NK-92 treated with Interleukin-12 subunit alpha and Interleukin-12 subunit beta, amount 100 ng/mL, for 24 hours (cell line): ENCODE data around the gene ZNF827.

ENCODE experiments used
- DNase-seq: peaks from one replicate; lab custom pipeline; 2025; lab: John Stamatoyannopoulos, UW

Gene ZNF827

DNA sequence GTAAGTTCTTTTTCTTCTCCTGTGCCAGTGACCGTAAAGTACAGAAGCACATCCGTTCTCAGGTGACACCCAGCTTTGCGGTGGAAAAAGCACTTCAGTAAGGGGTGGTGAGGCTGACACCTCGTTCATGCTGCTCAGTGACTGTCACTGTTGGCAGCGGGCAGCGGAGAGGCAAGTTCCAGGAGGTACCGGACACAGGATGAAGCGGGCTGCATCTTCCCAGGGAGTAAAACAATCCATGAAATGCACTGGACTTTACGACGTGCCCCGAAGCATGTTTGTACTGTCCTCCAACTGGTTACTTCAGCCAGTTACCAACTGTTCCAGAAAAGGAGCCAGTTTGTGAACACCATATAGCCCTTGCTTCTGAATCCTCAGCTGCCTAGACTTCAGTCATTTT lies 110.7 kb downstream of the ZNF827 start:
- no peak for DNase-seq

DNA sequence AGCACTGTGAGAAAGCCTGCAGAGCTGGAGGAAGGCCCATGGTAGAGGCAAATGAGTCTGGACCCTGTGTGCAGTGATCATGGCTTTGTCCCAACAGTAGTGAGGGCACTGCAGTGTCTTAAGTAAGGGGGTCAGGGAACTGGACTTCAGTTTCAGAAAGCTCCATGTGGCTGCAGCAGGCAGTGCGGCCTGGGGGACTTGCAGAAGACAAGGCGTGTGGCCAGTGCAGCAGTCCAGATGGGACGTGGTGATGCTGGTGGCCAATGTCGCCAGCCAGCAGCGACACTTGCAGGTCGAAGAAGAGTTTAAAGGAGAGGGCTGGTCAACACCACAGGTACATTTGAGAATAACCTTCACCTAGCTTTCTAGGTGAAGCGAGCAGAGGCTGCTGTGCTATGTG lies 113.4 kb downstream of the ZNF827 start:
- DNase-seq, result no peak

DNA sequence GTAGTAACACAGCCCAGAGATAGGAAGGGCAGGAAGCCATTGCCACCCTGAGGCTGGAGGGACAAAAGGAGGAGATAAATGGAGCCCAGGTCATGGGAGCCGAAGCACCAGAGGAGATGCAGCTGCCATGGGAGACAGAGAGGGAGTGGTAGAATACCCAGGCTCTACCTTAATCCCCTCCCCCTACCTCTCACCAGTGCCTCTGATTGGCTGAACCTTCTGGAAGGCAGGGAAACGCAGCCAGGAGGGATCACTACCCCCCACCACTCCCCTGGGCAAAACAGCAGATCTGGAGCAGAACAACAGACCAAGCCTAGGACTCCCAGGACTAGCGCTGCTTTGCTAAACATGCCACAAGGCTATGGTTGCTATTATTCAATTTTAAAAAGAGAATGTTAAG lies 114.2 kb downstream of the ZNF827 start:
- no peak for DNase-seq

DNA sequence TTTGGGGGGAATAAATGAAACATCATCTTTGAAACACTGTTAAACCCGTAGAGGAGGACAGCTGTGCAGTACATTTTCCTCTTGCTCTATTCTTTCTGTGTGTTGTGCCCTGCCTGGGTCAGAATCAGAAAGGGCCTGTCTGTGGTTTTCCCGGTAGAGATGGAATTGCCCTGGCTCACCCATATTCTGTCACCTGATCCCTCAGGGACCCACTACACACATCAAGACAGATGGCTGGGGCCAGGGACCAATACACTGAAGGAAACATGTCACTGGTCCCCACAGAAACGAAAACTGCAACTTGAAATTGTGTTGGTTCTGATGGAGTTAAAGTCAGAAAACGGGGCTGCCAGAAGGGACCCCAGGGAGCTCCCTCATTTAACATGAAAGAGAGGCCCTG lies 114.9 kb downstream of the ZNF827 start:
- no peak for DNase-seq

DNA sequence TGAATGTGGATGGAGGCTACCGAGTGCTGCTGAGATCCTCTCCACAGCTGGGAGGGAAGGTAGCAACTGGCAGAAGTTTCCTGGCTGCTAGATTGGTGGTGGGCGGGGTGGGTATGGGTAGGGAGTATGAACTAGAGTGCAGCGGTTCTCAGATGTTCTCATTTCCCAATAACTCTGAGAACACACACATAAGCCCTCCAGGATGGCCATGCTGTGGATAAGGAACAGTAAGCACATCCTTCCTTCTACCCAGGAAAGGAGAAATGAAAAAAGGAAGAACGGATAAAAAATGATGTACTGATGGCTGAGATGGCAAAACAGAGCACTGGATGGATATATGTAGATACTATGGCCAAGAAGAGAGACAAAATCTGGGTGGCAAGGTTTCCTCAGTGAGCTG lies 116.0 kb downstream of the ZNF827 start:
- DNase-seq, result no peak

DNA sequence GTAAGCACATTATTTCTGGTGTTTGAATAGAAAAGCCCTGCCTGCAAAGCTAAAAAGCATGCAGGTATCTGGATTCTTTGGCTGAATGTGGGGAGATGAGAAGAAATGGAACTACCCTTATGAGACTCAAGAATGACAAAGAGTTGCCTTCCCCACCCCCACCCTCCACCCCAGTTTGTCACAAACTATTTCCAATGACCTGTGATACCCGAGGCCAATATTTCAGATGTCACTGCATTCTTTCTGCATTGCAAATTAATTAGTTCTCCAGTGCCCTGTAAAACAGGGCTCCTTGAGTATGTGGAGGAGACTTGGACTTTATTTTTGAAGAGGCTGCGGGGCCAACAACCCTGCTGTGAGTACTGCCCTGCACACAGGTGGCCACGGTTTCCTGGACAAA lies 116.4 kb downstream of the ZNF827 start:
- DNase-seq, result no peak

DNA sequence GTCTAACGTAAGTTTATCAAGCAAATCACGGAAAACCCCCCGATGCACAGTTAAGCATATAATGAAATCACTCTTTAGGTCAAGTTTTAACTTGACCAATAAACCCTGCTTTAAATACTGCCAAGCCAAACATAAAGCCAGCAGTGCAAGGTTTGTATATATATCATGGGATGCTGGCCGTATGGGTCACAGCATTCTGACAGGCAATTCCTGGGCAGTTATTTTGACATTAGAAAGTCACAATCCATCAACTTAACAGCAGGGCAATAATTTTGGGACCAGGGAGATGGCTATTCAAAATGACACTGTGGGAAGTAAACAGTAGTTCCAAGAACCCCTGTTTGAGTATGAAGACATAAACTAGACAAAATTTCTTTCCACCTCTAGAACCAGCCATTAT lies 116.9 kb downstream of the ZNF827 start:
- DNase-seq, result no peak

DNA sequence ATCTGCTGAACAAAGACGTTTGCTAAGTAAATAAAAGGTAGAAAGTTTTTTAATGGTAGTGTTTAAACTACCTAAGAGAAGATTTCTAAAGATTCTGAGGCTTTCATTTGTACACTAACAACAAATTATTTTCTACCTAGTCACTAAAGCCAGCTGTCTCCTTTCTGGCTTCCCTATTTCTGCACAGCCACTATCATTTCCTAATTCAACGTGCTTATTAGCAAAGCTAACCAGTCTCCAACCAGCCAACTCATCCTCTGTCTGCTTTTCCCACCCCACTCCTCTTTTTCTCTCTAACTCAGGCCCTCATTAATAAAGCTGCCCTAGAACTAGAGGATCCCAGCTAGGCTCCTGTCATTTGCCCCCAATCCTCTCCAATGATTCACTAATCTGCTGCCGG lies 118.2 kb downstream of the ZNF827 start:
- no peak for DNase-seq

DNA sequence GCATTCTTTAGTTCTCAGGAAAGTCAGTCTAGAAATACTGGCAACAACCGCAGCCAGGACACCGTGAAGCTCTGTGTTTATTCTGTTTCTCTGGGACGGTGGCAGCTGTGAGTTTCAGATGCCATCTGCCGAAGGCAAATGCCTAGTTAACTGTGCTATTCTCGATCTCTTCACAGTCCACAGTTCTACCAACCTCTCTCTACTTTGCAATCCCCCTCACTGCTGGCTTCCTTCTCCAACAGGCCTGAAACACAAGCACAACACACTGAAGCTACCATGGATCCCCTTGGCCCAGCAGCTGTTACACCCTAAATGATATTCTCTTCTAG lies 118.8 kb downstream of the ZNF827 start:
- DNase-seq, result no peak

DNA sequence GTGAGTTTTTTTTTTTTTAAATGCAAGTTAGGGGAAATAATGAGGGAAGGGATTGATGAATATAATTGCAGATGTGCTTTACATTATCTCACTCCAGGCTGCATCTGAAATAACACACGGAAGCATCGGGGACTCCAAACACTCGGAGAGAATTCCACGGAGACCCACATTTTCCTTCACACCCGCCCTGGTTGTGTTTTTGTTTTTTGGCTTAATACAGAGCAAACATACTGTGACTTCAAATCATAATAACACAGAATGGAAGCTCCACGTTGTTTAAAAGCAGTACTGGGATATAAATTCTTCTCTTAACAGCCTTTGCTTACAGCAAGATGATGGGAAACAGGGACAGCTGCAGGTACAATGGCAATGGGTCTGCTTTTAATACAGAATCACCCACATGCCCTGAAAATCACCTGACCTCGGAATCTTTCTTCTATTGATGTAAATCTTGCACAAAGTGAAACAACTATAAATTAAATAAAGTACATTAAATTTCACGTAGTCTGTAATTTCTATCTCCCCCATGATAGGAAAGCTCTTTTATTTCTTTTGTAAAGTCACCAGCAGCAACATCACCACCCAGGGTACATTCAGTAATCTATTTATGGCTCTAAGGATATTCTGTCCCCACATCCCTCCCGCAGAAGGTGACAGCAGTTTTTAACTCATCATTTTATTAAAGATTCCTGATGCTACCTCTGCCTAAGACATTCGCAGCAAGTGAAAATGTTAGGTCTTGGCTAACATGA lies 119.3 kb downstream of the ZNF827 start:
- DNase-seq, result no peak

DNA sequence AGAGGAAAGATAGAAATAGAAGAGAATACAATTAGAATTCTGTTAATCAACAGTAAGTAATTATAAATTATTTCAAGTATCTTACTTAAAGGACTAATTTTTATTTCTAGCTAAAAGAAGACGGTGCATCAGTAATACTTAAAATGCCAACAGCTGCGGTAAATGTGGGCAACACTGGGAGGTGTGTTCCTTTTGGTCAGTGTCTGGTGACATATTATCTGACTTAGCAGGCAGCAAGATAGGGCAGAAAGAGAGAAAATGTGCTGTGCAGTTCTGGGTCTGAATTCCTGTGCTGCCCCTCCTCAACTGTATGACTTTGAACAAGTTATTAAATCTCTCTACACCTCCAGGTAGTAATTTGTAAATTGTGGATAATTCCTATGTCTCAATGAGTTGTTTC lies 120.6 kb downstream of the ZNF827 start:
- no peak for DNase-seq

DNA sequence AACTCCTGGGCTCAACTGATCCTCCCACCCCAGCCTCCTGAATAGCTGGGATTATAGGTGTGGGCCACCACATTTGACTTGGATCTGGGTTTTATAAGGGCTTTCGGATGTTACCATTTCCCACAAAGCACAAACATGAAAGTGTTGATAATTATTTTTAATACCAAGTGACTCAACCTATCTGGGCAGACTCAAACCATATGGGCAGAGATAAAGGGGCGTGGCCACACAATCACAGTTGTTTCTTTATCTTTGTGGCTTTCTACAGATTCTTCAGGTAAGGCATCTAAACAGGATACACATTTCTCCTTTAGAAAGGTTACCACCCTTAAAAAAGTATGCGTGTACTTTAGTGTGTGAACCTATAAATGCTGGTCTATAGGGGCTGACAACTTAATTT lies 122.5 kb downstream of the ZNF827 start:
- DNase-seq, result no peak

DNA sequence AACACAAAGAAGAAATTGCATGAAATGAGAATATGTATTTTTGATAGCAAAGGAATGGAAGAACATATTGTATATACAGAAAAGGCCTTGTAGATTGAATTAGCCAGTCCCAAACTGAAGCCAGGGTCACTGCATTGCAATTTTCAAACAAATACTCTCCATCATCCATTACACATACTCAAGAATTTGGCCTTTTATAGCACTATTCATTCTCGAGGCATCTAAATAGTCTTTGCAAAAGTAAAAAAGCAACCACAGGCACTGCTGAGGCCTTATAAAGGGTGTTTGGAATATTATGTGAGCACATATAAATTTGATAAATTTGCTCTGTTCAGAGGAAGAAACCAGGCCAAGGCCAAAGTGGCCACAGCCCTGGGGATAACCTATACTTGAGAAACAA lies 123.0 kb downstream of the ZNF827 start:
- DNase-seq, result no peak

DNA sequence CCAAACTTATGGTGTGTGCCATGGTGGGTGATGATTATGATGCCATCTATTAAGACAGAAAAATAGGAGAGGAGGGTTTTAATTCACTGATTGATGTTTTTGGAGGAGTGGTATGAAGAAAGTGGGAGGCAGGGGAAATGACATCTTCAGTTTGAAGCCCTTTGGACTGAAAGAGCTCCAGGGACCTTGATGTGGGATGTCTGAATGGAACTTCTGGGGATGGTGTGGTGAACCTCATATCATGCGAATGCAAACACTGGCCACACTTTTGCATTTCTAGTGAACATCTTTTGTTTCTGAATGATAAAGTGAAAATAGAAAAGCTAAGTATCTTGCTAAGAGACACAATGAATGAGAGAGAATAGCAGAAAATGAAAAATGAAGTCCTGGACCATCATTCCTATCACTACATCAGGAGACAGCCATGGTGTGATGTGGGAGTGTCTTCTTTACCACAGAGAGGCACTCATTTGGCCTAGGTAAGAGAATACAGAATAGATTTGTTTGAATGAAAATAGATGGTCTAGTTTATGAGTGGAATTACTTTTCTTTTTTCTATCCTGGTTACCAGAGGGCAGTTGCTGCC lies 123.5 kb downstream of the ZNF827 start:
- DNase-seq, result no peak

DNA sequence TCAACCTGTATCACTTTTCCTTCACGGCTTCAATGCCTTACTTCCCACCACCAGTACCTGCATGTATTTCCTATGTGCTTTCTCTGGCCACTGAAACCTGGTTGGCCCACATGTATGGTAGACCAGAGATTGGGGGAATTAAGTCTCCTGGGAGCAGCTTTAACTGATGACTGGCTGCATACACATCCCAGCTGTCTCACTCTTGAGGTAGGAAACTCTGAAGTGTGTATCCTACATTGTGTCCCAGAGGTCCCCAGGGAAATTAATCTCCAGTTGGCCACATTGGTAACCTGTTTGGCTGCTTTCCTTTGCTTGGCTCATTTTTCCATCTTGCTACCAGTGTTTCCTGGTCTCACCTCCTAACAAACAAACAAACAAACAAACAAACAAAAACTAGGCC lies 124.4 kb downstream of the ZNF827 start:
- DNase-seq, result no peak

DNA sequence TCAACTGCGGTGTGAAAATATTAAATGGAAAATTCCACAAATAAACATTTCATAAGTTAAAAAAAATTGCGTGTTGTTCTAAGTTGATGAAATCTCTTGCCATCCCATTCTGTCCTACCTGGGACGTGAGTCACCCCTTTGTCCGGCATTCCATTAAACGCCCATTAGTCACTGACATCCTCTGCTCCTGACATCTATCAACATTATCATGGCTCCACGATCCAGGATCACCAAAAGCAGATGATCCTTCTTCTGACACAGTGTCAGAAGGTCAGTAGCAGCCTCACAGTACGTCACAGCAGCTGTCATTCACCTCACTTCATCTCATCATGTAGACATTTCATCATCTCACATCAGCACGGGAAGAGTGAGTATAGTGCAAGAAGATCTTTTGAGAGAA lies 125.7 kb downstream of the ZNF827 start:
- DNase-seq, result no peak

DNA sequence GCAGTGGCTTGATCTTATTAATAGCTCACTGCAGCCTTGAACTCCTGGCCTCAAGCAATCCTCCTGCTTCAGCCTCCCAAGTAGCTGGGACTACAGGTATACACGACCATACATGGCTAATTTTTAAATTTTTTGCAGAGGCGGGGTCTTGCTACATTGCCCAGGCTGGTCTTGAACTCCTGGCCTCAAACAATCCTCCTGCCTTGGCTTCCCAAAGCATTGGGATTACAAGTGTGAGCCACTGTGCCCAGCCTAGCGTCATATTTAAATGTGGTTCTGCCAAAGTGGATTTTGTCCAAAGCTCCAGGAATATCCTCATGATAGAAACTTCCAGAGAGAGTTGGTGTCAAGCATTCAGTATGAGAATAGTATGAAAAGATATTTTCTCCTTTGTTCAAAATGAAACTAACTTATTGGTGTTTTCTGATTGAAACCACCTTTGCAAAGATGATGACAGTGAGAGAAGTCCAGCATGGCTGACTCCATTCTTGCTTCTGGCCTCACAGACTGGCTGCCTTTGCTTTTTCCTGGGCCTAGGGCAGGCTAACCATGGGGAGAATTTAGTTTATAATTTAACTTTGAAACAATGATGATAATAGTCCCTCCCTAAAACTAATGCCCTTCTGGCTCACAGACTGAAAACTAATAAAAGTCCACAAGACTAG lies 129.6 kb downstream of the ZNF827 start:
- no peak for DNase-seq

DNA sequence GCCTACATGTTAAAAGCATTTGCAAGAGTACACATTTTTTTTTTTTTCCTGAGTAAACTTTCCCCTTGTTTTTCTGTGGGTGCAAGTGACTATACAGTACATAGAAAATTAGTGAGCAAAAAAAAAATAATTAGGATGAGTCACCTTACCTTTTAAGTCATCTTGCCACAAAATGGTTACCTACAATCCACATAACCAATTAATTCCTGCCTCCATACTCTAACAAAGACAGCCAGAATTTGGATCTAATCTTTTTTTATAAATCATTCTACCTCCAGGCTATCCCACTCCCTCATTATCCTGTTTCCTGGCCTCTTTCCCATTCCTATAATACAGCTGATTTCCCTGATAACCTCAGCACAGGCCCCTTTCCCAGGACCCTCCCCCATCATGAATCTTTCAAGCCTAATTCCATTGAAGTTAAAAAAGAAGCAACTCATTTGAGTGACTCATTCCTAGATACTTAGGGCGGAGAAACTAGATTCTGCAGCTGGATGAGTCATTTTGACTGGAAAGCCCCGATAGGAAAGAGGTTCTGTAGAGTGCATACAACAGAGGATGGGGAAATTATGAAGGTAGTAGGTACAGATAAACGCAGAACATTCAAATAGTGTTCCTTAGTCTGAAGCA lies 130.5 kb downstream of the ZNF827 start:
- DNase-seq, result no peak

DNA sequence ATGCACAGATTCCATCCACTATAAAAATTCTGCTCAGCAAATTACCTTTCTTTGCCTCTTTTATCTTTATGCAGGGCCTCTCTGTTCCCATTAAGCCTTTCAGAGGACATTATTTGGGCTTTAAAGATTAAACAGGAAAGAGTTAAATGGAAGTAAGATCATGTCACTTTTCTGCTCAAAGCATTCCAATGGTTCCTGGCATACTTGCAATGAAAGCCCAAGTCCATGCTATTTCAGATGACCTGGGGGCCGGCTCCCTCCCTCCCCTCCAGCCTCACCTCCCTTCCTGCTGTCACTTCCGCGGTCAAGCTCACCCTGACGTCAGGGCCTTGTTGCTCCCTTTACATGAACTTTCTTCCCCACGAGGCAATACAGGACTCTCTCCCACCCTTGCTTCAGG lies 133.1 kb downstream of the ZNF827 start:
- no peak for DNase-seq

DNA sequence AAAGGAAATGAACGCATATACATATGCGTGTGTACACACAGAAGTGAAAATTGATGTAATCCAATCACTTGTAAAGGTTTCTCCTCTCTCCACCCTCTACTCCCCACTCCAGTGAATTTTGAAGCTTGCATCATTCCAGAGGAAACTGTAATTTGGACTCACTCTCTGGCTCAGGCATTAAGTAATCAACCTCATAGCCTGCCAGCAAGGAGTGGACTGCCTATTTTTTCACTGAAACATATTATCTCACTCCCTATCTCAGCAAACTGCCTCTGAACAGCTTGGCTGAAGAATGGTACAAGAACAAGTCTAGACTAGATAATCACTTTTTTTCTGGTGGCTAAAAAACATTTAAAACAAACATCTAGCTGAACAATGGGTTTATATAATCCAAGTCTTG lies 134.5 kb downstream of the ZNF827 start:
- no peak for DNase-seq

DNA sequence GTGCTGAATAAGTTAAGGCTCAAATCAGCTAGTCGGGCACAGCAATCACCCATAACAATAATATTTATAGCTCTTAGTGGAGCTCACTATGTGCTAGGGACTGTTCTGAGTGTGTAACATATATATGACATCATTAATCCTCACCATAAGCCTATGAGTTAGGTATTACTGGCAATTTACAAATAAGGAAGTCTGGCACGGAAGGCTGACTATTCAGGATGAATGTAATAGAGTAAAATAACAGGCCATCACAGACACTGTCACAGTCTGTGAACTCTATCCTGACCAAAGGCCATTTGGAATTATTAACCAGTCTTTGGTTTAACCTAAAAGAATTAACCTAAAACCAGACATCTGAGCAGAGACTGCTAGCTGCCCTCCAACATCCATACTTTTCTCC lies 139.4 kb downstream of the ZNF827 start:
- no peak for DNase-seq

DNA sequence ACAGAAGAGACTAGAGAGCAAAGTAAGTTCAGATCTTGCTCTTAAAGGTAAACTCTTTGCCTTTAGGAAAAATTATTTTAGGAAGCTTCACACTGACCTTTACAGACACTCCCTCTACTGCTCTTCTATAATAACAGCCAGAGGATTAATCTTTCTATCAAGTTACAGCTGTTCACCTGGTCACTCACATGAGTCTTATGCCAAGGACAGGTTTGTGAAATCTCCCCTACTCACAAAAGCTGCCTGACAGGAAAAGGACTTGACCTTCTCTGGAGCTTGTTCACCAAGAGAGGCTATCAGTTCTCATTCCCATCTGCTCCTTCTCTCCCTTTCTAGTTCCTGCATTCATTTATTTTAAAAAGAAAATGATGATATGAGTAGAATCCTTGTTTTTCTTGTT lies 141.3 kb downstream of the ZNF827 start:
- no peak for DNase-seq

DNA sequence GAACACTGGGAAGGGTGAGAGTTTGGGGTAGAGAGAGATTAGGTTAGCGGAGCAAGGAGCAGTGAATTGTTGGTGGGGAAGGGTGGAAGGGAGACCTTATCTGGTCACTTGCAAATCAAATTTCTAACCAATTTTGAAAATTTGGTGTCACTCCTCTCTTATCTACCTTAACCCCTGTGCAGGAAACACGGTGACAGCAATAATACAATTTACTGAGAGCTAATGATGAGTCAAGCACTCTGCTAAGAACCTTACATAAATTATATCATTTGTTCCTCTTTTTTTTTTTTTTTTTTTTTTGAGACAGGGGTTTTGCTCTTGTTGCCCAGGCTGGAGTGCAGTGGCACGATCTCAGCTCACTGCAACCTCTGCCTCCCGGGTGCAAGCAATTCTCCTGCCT lies 142.3 kb downstream of the ZNF827 start:
- no peak for DNase-seq
